ENCODE measurements around the gene ATG10.

DNA sequence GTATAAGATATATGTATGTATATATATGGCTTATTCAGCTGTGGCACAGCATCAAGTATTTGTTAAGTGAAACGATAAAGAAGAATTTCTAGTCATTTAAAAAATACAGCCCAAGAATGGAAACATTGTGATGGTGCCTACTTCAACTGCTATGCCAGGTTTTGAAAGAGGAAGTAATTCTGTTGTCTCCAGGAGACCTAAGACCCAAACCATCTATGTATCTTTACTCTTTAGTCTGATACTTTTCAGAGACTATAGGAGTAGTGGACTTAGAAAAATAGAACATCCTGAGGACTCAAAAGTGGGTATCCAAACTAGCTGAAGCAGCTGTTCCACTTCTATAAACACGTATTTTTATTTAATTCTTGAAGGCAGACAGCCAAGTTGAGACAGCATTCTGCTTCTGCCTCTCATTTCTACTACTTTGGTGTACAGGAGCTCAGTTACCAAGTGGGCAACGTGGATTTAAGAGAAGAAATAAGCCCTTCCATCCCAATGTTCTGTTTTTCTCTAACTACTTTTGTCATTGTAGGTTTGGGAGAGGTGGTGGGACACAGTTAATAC is 195.6 kb downstream of the ATG10 start:
- TF ChIP-seq FOXM1 (IDR thresholded peaks at IDR 0.05; ENCODE audit: borderline replicate concordance): no peak
- no peak for TF ChIP-seq ARNT (IDR thresholded peaks at IDR 0.05)
- no peak for TF ChIP-seq FOXA1 (IDR thresholded peaks at IDR 0.05)
- TF ChIP-seq NFRKB (IDR thresholded peaks at IDR 0.05): no peak
- TF ChIP-seq SP1 (IDR thresholded peaks at IDR 0.05): no peak
- TF ChIP-seq SUZ12 (IDR thresholded peaks at IDR 0.05): no peak
- no peak for TF ChIP-seq BHLHE40 (IDR thresholded peaks at IDR 0.05; ENCODE audit: borderline replicate concordance)
- no peak for TF ChIP-seq LEF1 (IDR thresholded peaks at IDR 0.05; ENCODE audit: borderline replicate concordance)
- TF ChIP-seq HDGF (IDR thresholded peaks at IDR 0.05; ENCODE audit: borderline replicate concordance): no peak
- no peak for TF ChIP-seq FOXK2 (IDR thresholded peaks at IDR 0.05)
- TF ChIP-seq ELF4 (IDR thresholded peaks at IDR 0.05): no peak
- TF ChIP-seq, protein P1, sequence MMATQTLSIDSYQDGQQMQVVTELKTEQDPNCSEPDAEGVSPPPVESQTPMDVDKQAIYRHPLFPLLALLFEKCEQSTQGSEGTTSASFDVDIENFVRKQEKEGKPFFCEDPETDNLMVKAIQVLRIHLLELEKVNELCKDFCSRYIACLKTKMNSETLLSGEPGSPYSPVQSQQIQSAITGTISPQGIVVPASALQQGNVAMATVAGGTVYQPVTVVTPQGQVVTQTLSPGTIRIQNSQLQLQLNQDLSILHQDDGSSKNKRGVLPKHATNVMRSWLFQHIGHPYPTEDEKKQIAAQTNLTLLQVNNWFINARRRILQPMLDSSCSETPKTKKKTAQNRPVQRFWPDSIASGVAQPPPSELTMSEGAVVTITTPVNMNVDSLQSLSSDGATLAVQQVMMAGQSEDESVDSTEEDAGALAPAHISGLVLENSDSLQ (IDR thresholded peaks at IDR 0.05): no peak
- no peak for TF ChIP-seq ZNF384 (IDR thresholded peaks at IDR 0.05)

Measured in HEK293T (cell line).